VCaP (cell line): ENCODE data around the gene ERC2.

Source experiments
- H3K27ac ChIP-seq: fragments of 450-650 bp; 2 replicates; pipeline ENCODE4 v1.5.1; 2017
- TF ChIP-seq, protein P1 (sequence below): fragments of 450-650 bp; conservative IDR thresholded peaks from 2 replicates; pipeline ENCODE4 v1.5.1; 2017; ENCODE audit warnings: mild to moderate bottlenecking, moderate library complexity

The ERC2 gene

DNA sequence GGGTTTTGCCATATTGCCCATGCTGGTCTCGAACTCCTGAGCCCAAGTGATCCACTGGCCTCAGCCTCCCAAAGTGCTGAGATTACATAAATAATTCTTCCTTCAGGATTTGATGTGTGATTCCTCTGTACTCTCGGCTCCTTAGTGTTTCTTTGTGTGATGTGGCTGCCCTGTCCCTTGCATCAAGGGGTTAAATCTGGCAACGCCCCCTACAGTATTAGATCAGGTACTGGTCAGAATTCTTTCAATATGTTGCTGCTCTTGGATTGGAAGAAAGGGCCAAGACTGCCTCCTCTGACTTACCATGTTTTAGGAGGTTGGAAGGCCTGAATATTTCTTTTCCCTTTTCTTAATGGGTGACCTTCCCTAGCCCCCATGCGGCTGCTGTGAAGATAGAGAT lies 590.6 kb downstream of the ERC2 start:
- no peak overlapping the region for H3K27ac ChIP-seq
- TF ChIP-seq, protein P1, sequence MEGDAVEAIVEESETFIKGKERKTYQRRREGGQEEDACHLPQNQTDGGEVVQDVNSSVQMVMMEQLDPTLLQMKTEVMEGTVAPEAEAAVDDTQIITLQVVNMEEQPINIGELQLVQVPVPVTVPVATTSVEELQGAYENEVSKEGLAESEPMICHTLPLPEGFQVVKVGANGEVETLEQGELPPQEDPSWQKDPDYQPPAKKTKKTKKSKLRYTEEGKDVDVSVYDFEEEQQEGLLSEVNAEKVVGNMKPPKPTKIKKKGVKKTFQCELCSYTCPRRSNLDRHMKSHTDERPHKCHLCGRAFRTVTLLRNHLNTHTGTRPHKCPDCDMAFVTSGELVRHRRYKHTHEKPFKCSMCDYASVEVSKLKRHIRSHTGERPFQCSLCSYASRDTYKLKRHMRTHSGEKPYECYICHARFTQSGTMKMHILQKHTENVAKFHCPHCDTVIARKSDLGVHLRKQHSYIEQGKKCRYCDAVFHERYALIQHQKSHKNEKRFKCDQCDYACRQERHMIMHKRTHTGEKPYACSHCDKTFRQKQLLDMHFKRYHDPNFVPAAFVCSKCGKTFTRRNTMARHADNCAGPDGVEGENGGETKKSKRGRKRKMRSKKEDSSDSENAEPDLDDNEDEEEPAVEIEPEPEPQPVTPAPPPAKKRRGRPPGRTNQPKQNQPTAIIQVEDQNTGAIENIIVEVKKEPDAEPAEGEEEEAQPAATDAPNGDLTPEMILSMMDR, result no peak

- TF ChIP-seq, protein P1, result no peak
- no peak overlapping the region for H3K27ac ChIP-seq
These were observed 591.7 kb downstream of the ERC2 start for GRCh38 chr3:55876560-55876959.

DNA sequence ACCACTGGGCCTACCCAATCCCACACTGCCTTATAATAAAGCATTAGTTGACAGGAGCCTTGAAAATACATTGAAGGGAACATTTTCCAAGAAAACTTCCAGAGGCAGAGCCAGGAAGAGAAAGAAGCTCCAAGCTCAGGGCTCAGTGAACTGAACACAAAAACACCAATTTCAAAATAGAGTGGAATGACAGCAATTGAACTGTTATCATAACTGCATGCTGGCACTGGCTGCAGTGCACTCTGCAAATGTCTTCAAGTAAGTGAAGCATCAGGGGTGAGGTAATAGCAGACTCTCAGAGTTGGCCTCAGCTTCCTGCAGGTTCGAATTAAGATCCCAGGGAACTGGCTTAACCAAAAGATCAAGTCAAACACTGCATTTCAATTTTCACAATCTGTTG lies 593.2 kb downstream of the ERC2 start:
- TF ChIP-seq, protein P1, result no peak
- no peak overlapping the region for H3K27ac ChIP-seq

GRCh38 chr3:55873523-55874254 lies 594.6 kb downstream of the ERC2 start:
- TF ChIP-seq, protein P1, result no peak
- no peak overlapping the region for H3K27ac ChIP-seq

DNA sequence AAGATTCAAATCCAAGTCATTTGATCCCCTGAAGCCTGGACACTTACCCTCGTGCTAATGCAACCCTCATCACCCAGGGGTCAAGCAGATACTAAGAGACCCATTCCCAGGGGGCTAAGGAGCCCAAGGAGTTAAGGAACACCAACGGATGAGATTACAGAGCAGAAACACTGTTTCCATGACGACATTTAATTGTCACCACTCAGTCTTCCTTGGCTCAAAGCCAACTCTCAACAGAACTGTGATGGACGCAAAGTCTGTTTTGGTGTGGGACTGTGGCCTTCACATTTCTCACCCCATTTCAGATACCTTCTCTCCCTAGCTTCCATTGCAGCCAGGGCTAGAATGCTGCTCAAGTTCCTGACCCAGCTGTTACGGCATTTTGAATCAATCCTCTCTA lies 597.7 kb downstream of the ERC2 start:
- no peak overlapping the region for H3K27ac ChIP-seq
- TF ChIP-seq, protein P1, result no peak

- TF ChIP-seq, protein P1, result no peak; the same call in 1 of the 2 replicates
- H3K27ac ChIP-seq, result no peak overlapping the region
These were observed 599.9 kb downstream of the ERC2 start for GRCh38 chr3:55868347-55868746.

DNA sequence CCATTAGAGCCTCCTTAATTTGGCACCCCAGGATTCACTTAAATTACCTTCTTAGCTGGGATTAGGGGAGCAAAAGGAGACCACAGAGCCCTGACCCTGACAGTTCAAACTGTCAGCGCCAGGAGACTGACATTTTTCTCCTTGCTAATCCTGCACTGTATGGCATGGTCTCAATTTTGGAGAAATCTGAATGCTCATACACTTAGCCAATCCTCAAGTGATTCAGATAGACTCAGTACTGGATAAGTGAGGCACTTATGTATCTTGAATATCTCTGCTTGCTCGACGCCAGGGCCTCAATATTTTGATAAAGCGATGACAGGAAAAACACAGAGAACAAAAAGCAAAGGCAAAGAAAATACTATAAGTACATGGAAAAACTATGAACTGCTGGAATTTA lies 605.2 kb downstream of the ERC2 start:
- TF ChIP-seq, protein P1, result no peak
- no peak overlapping the region for H3K27ac ChIP-seq
